Activated T-cell treated with anti-CD3 and anti-CD28 coated beads, Interleukin-2, amount 50 U/mL, for 24 hours (primary cell): Measurements from ENCODE around the gene ADGRE3.
"Not testable (repeated sequence)": the region's sequence is repeated elsewhere in the genome, so short reads cannot be mapped to it uniquely, and the experiment has no call there.

Source experiments
- DNase-seq: peaks from one replicate; pipeline ENCODE4 v3.0.0-alpha.2; 2020
- H3K27ac Mint-ChIP-seq: 2 replicates; pipeline ENCODE4 v1.8.0; 2020; ENCODE audit warnings: mild to moderate bottlenecking, mixed read lengths
- H3K27me3 Mint-ChIP-seq: 2 replicates; pipeline ENCODE4 v1.8.0; 2020; ENCODE audit warnings: mixed read lengths
- H3K36me3 Mint-ChIP-seq: 2 replicates; pipeline ENCODE4 v1.8.0; 2020; ENCODE audit warnings: low read depth, mixed read lengths
- H3K4me1 Mint-ChIP-seq: 2 replicates; pipeline ENCODE4 v1.8.0; 2020; ENCODE audit warnings: low read depth, mixed read lengths
- H3K4me3 Mint-ChIP-seq: 2 replicates; pipeline ENCODE4 v1.8.0; 2020; ENCODE audit warnings: mild to moderate bottlenecking, moderate library complexity, mixed read lengths
- H3K9me3 Mint-ChIP-seq: 2 replicates; pipeline ENCODE4 v1.8.0; 2020; ENCODE audit warnings: mixed read lengths

The ADGRE3 gene

DNA sequence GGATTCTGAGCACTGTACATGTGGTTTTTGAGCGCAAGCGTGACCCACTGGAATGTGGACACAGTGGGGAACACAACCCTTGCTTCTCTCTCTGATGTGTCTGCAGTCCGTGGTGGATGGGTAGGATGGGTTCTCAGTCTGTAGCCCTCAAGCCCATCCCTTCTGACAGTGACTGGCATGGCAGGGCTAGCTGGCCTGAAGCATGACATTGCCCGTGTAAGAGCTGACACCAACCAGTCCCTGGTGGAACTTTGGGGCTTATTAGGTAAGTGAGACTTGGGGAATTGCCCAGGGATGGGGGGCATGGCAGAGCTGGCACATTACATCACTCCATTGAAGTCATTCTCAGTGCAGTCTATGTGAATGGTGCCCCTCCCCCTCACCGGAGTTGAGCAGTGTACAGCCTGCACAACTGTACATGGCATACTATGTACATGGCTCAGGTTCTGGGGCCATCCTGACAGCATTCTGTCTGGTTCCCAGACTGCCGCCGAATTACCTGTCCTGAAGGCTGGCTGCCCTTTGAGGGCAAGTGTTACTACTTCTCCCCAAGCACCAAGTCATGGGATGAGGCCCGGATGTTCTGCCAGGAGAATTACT, 75.0 kb downstream of the ADGRE3 start:
- DNase-seq: no peak
- Mint-ChIP-seq H3K27ac (no peak overlapping the region), H3K27me3 (peaks cover 9% of the 10 kb centered on the region), H3K36me3 (no peaks in the 10 kb centered on the region), H3K4me3 (no peak overlapping the region), H3K4me1 (peaks cover 12% of the 10 kb centered on the region), H3K9me3 (peaks cover 6% of the 10 kb centered on the region)

DNA sequence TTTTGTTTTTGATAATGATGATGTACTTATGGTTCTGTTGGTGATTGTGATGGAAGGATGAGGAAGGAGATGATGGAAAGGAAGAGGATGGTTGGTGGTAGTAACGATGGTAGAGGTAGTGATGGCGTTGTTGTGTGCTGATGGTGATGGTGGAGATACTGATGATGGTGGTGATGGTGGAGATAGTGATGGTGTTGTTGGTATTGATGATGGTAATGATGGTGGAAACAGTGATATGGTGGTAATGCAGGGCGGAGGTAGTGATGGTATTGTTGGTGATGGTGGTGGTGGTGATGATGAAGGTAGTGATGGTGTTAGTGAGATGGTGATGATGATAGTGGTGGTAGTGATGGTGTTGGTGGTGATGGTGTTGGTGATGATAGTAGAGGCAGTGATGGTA, 79.1 kb downstream of the ADGRE3 start:
- Mint-ChIP-seq H3K27me3 (peaks cover 15% of the 10 kb centered on the region), H3K4me1 (no peaks in the 10 kb centered on the region), H3K9me3 (peaks cover 6% of the 10 kb centered on the region), H3K4me3 (no peak overlapping the region), H3K36me3 (no peaks in the 10 kb centered on the region), H3K27ac (no peak overlapping the region)
- DNase-seq: no peak

DNA sequence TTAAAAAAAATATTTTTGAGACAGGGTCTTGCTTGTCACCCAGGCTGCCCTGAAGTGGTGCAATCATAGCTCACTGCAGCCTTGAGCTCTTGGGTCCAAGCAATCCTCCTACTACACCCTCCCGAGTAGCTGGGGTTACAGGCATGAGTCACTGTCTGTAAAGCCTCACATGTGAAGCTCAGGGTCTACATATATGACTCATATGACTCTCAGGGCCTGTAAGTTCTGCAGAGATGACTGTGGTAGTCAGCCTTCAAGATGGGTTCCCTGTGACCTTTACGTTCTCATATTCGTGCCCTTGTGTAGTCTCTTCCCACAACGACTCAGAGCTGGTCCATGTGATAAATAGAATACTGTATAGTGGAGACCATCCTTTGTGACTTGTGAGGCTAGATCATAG, 85.2 kb downstream of the ADGRE3 start:
- not testable (repeated sequence) for H3K4me1 Mint-ChIP-seq, H3K4me3 Mint-ChIP-seq, H3K9me3 Mint-ChIP-seq, DNase-seq, H3K27me3 Mint-ChIP-seq, H3K27ac Mint-ChIP-seq, H3K36me3 Mint-ChIP-seq

DNA sequence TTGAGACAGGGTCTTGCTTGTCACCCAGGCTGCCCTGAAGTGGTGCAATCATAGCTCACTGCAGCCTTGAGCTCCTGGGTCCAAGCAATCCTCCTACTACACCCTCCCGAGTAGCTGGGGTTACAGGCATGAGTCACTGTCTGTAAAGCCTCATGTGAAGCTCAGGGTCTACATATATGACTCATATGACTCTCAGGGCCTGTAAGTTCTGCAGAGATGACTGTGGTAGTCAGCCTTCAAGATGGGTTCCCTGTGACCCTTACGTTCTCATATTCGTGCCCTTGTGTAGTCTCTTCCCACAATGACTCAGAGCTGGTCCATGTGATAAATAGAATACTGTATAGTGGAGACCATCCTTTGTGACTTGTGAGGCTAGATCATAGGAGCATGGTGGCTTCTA, 89.5 kb downstream of the ADGRE3 start:
- not testable (repeated sequence) for H3K27me3 Mint-ChIP-seq, H3K9me3 Mint-ChIP-seq, H3K36me3 Mint-ChIP-seq, DNase-seq, H3K4me3 Mint-ChIP-seq
- peak overlapping the region; percentile 47 for H3K27ac Mint-ChIP-seq
- H3K4me1 Mint-ChIP-seq: peaks cover 26% of the 10 kb centered on the region

DNA sequence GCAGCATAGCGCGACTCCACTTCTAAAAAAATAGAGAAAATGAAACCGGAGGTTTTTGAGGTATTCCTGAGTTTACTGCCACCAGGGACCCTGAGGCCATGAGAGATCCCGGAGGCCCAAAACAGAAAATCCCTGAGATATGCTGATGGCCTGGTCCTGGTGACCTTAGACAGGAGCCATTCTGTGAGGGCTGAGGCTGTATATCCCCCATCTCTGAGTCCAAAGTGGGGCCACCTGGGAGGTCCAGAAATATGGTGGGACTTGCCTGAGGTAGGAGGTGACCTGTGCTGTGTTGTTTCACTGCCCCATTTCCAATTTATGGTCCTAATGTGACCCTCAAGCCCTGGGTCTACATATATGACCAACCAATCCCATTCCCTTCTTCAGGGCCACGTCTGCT, 90.3 kb downstream of the ADGRE3 start:
- not testable (repeated sequence) for H3K4me3 Mint-ChIP-seq, H3K27ac Mint-ChIP-seq, H3K27me3 Mint-ChIP-seq, H3K9me3 Mint-ChIP-seq, H3K36me3 Mint-ChIP-seq, DNase-seq
- H3K4me1 Mint-ChIP-seq: peaks cover 27% of the 10 kb centered on the region

DNA sequence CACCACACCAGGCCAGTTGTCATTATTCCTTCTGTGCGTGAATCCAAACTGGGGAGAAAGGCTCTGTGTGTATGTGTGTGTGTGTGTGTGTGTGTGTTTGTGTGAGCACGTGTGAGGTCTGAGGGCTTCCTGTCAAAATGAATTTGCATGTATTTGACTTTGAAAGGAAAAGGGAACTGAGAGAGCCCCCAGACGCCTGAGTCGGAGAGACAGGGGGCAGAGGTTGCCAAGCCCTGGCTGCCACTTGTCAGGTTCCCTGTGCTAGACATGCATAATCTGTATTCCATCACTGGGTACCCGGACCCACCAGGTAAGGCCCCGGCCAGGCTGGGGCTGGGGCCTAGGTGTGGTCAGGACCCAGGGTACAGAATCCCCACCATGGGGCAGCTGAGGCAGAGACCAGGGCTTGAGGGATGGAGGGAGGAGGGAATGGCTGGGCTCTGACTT, 91.7 kb downstream of the ADGRE3 start, which contains the start of gene CLEC17A:
Gene CLEC17A (plus strand): TSS at position 191 of the 447 bp plus-strand sequence. CDS start 77 bp downstream, at position 268.
- Mint-ChIP-seq H3K4me1 (peaks cover 32% of the 10 kb centered on the region), H3K27ac (no peak within 1 kb of the TSS), H3K27me3 (peaks cover 3% of the 10 kb centered on the region), H3K9me3 (no peaks in the 10 kb centered on the region), H3K4me3 (no peak within 1 kb of the TSS), H3K36me3 (no peaks in the 10 kb centered on the region)
- DNase-seq: no peak

DNA sequence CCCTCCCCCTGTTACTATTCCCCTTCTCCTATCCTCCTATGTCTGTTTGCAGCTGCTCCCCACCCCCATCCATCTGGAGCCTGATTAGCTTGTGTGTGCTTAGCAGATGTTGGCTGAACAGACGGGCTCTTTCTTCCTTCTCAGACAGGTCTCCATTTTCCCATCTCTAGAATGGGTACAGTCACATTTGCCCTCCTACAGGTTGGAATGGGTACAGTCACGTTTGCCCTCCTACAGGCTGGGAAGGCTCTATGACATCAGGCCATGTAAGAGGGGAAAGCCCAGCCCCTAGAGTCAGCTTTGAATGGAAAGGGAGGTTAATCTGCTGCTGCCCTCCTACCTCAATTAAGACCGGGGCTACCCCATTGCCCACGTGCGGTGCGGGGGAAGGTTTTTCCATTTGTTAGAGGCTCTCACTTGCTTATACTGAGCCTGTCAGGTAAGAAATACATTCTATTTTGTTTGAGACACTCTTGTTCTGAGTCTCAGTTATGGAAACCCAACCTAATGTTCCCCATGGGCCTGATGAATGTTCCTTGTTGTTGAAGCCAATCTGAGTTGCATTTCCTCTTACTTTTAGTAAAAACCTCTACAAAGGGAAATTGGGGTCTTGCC, 93.9 kb downstream of the ADGRE3 start:
- H3K4me1 Mint-ChIP-seq: peaks cover 31% of the 10 kb centered on the region
- no peaks in the 10 kb centered on the region for H3K36me3 Mint-ChIP-seq
- no peak overlapping the region for H3K4me3 Mint-ChIP-seq
- H3K27ac Mint-ChIP-seq: peak overlapping the region; percentile 45
- no peaks in the 10 kb centered on the region for H3K27me3 Mint-ChIP-seq
- DNase-seq: peak; percentile 73
- no peaks in the 10 kb centered on the region for H3K9me3 Mint-ChIP-seq

DNA sequence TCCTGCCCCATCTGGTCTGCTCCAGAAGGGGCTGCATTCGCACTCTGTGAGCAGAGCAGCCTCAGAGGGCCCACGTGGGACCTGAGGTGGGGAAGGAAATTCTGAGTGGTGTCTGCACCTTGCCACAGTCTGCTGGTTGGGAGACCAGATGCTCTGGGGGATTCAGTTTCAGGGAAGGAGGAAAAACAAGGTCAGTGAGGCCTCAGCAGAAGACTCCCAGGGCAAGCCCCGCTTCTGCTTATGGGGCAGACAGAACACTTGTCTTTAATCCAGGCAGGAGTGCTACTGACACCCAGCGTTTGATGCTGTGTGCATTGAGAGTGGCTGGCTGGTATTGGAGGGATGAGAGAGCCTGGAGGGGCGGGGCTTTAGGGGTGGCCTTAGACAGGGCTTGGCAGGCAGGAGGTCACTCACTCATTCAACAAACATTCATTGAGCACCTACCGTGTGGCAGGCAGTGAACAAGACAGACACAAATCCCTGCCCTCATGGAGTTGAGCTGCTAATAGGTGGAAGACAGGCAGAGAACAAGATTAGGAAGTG, 96.7 kb downstream of the ADGRE3 start:
- H3K4me1 Mint-ChIP-seq: peaks cover 26% of the 10 kb centered on the region

DNA sequence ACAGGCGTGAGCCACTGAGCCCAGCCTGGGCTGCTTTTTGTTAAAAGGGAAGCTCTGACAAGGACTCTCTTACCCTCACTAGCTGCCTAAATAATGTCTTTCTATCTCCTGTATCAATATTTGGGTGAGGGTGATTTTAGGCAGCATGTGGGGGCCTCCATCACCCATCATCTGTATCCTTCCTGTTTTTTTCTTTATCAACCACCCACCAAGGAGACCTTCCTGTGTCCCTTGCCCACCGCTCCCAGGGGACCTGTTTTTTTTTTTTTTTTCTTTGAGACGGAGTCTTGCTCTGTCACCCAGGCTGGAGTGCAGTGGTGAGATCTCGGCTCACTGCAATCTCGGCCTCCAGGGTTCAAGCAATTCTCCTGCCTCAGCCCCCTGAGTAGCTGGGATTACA, 97.4 kb downstream of the ADGRE3 start:
- Mint-ChIP-seq H3K9me3 (no peaks in the 10 kb centered on the region), H3K36me3 (no peaks in the 10 kb centered on the region), H3K4me1 (peaks cover 24% of the 10 kb centered on the region), H3K27me3 (no peaks in the 10 kb centered on the region), H3K4me3 (no peak overlapping the region), H3K27ac (no peak overlapping the region)
- no peak for DNase-seq

More for the DNA sequence above, 96.7 kb downstream of the ADGRE3 start:
- Mint-ChIP-seq H3K27ac (peak overlapping the region; percentile 27), H3K27me3 (no peaks in the 10 kb centered on the region), H3K4me3 (no peak overlapping the region), H3K9me3 (no peaks in the 10 kb centered on the region), H3K36me3 (no peaks in the 10 kb centered on the region)
- no peak for DNase-seq

DNA sequence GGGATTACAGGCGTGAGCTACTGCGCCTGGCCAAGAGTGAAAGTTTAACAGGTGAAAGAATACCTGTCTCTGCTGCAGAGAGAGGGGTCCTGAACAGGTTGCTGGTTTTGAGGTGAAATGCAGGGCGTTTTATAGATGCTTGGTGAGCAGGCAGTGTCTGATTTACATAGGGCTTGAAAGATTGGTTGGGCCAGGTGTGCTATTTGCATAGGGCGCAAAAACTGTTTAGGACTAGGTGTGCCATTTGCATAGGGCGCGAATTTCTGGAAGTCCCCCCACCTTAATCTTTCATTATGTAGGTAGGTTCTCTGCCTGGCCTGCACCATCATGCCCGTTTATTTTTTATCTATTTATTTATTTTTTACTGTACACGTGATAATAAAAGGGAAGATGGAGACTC, 98.3 kb downstream of the ADGRE3 start:
- H3K4me3 Mint-ChIP-seq: no peak overlapping the region

DNA sequence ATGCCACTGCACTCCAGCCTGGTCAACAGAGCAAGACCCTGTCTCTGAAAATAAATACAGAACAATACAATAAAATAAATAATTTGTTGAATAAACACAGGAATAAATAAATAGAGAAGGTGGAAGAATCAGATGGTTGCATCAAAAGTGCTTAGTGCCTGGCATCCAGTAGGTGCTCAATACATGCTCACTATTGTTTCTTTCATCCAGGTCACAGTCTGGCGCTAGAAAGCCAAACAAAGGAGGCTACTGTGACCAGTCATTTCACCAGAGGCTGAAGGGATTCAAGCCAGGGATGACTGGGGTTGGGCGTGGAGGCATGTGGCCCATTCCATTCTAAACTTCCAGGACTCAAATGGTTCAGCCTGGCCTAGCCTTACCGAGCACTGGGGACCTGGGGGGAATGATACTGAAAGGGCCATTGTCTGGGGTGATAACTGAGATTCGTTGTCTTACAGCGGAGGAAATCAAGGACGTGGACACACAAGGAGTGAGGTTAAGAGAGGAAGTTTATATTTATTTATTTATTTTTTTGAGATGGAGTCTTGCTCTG, 99.1 kb downstream of the ADGRE3 start:
- Mint-ChIP-seq H3K4me3 (no peak overlapping the region), H3K36me3 (peaks cover 11% of the 10 kb centered on the region), H3K9me3 (no peaks in the 10 kb centered on the region), H3K27me3 (no peaks in the 10 kb centered on the region), H3K27ac (no peak overlapping the region), H3K4me1 (peaks cover 30% of the 10 kb centered on the region)
- no peak for DNase-seq

More for the DNA sequence above, 98.3 kb downstream of the ADGRE3 start:
- no peaks in the 10 kb centered on the region for H3K27me3 Mint-ChIP-seq
- no peak for DNase-seq
- no peak overlapping the region for H3K27ac Mint-ChIP-seq
- H3K4me1 Mint-ChIP-seq: peaks cover 28% of the 10 kb centered on the region
- H3K36me3 Mint-ChIP-seq: peaks cover 5% of the 10 kb centered on the region
- H3K9me3 Mint-ChIP-seq: no peaks in the 10 kb centered on the region

DNA sequence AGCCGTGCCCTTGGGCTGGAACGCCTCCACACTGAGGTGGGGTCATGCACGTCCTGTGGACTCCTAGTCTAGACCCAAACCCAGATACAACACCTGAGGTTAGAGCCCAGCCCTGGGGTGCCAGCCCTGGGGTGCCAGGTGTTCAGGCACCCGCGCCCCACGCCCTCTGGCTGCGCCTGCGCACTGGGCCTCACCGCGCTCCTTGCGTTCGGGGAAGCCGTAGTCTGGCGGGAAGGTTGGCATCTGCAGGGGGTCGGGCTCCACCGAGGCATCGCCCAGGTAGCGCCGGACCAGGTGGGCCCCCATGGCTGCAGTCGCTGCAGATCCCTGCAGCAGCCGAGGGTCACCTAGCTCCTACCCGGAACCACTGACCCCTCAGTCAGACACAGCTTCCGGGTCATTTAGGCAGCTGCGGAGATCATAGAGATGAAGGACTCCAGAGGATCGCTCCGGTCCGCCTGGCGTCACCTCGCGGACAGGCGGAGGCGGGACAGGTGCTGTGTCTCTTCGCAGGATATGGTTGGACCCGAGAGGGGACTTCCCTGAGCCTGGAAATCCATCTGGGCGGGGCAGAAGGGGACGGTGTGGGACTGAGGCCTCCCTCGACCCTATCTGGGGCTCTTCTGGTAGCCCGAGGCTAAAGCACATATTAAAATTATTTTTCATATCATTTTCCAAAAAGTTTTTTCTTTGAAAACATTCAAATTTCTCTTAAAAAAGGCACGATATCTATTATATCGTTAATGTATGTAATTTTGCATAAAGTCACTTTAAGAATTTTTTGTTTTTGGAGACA, 102.8 kb downstream of the ADGRE3 start, which contains the start of gene NDUFB7:
Gene NDUFB7 (minus strand): TSS at position 372 of the 796 bp plus-strand sequence. CDS start 66 bp downstream, at position 306.
- peaks cover 35% of the 10 kb centered on the region for H3K36me3 Mint-ChIP-seq
- H3K9me3 Mint-ChIP-seq: no peaks in the 10 kb centered on the region
- no peaks in the 10 kb centered on the region for H3K27me3 Mint-ChIP-seq
- peak; percentile 91 for DNase-seq
- peak within 1 kb of the TSS; percentile 95 for H3K27ac Mint-ChIP-seq
- peaks cover 43% of the 10 kb centered on the region for H3K4me1 Mint-ChIP-seq
- H3K4me3 Mint-ChIP-seq: peak within 1 kb of the TSS; percentile 98

DNA sequence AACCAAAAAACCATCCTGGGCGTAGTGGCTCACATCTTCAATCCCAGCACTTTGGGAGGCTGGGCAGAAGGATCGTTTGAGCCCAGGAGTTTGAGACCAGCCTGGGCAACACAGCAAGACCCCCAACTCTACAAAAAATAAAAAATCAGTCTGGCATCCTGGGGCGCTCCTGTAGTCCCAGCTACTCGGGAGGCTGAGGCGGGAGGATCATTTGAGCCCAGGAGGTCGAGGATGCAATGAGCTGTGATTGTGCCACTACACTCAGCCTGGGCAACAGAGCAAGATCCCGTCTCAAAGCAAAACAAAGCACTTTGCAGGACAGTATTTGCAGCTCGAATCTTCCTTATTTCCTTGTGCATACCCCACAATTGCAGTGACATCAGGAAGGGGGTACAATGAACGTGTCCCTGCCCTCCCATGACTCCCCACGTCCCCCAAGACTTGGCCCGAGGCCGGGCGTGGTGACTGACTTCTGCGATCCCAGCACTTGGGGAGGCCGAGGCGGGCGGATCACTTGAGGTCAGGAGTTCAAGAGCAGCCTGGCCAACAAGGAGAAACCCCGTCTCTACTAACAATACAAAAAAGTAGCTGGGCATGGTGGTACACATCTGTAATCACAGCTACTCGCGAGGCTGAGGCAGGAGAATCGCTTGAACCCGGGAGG, 103.6 kb downstream of the ADGRE3 start:
- no peaks in the 10 kb centered on the region for H3K27me3 Mint-ChIP-seq

More for the DNA sequence above, 103.6 kb downstream of the ADGRE3 start:
- Mint-ChIP-seq H3K4me1 (peaks cover 43% of the 10 kb centered on the region), H3K4me3 (peak overlapping the region; percentile 98), H3K9me3 (no peaks in the 10 kb centered on the region), H3K36me3 (peaks cover 41% of the 10 kb centered on the region), H3K27ac (peak overlapping the region; percentile 95)
- DNase-seq: no peak
